Nucleus accumbens (tissue), 56 donors: ENCODE measurements around the gene NEMP2.
"Not testable (repeated sequence)": the region's sequence is repeated elsewhere in the genome, so short reads cannot be mapped to it uniquely, and the experiment has no call there.

Experiments used
- DNase-seq, 56 donors: peaks; one replicate each; lab custom pipeline; 2025; lab: John Stamatoyannopoulos, UW

NEMP2 gene

DNA sequence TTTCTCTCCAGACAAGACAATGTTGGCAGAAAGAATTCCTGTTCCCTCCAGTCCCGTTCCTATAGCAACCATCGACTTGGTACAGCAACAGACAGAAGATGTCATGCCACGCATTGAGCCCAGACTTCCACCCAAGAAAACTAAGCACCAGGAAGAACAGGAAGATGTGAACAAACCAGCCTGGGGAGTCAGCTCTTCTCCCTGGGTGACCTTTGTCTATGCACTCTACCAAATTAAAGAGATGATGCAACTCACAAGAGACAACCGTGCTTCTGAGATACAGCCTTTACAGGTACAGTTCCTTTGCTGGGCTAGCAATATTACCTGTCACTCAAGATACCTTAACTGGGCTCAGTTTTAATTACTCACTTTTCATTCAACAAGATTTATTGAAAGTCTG lies 37.1 kb downstream of the NEMP2 start:
- peak in 10 of 56 donors; percentile 13 to 49 (median 36) for DNase-seq

DNA sequence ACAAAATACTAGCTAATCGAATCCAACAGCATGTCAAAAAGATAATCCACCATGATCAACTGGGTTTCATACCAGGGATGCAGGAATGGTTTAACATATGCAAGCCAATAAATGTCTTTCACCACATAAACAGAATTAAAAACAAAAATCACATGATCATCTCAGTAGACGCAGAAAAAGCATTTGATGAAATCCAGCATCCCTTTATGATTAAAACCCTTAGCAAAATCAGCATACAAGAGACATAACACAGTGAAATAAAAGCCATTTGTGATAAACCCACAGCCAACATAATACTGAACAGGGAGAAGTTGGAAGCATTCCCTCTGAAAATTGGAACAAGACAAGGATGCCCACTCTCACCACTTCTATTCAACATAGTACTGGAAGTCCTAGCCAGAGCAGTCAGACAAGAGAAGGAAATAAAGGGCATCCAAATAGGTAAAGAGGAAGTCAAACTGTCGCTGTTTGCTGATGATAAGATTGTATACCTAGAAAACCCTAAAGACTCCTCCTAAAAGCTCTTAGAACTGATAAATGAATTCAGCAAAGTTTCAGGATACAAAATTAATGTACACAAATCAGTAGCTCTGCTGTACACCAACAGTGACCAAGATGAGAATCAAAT lies 39.8 kb downstream of the NEMP2 start:
- DNase-seq = not testable (repeated sequence)

DNA sequence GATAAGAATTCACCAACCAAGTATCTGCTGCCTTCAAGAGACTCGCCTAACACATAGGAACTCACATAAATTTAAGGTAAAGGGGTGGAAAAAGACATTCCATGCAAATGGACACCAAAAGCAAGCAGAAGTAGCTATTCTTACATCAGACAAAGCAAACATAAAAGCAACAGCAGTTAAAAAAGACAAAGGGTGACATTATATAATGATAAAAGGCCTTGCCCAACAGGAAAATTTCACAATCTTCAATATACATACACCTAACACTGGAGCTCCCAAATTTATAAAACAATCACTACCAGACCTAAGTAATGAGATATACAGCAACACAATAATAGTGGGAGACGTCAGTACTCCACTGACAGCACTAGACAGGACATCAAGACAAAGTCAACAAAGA lies 41.4 kb downstream of the NEMP2 start:
- no peak for DNase-seq

DNA sequence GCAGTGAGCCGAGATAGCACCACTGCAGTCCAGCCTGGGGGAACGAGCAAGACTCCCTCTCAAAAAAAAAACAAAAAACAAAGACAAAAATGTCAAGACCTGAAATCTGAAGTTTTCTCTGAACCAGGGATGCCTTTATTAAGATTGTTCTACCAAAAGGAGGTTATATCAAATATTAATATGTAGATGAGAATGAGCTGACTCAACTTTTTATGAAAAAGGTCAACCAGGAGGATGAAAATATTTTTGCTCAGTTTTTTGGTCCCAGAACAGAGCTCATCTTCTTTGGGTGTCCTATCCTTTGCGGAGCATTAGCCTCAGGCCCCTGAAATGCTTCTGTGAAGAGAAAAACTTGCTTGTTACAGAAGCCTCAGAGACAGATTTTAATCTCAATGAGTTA lies 44.0 kb downstream of the NEMP2 start:
- DNase-seq = no peak

DNA sequence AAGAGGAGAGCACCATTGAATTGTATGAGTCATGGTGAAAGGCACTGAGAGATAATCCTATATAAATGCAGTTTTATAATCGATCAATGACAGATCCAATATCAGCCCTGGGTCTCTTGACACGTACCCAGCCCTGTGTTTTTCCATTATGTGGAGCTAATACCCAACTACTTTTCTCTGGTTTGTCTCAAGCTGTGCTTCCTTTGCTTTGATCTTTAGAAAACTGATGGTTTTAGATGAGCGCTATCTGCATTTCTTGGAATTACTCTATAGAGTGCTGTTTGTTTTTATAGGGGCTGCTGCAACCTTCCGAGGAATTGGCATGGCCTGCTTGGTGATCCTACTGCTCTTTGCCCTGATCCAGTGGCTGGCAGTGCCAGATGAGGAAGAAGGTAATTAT lies 45.0 kb downstream of the NEMP2 start:
- no peak for DNase-seq

DNA sequence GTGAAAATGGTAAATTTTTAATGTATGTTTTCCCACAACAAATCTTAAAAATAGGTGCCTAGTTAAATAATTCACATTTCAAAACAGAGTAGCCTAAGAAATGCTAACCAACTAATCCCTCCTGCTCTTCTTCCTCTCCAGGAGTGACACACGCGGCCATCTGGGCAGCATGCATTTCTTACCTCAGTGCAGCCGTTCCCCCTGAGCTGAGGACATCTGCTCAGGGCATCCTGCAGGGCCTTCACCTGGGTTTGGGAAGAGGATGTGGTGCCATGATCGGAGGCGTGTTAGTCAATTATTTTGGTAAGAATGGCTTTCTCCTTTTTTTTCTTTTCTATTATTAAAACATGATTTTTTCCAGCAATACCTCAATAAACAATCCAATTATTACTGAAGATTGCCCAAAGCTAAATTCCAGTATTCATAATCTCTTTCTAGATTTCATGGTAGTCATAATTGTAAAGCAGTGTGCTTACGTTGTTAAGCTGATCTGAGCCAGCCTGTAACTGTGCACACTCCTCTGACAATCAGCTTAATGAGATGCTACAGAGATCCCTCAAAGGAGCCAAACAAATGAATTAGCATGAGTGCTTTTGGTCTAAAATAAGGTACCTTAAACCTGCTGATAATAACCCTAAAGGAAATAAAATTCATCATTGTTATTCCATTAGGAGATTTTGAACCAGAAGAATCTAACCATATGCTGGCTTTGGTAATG lies 45.8 kb downstream of the NEMP2 start:
- no peak for DNase-seq

- DNase-seq = peak in 1 of 56 donors; percentile 28
Measured at GRCh38 chr2:190486037-190486623, 48.4 kb downstream of the NEMP2 start.

DNA sequence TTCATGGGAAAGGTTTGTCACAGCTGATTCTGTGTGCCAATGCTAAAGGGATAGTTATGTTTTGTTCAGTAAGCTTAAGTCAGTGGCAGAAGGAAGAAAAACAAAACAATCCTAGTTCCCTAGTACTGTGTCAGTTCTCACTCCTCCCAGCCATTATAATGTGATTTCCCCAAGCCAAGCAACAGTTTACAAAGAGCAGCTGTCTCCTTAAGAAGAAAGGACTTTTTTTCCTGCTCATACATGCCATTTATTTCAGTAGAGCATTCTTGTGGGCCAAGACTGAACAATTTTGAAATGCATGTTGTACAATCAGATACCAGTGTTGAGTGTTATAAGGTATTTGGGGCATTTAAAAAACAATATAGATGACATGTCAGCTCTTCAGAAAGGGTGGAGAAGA lies 52.1 kb downstream of the NEMP2 start:
- no peak for DNase-seq

- peak in 5 of 56 donors; percentile 8 to 21 (median 14) for DNase-seq
Measured at GRCh38 chr2:190481339-190481738, 53.2 kb downstream of the NEMP2 start.

- no peak for DNase-seq
Measured at GRCh38 chr2:190478572-190479195, 55.8 kb downstream of the NEMP2 start.

GRCh38 chr2:190477661-190478454 lies 56.7 kb downstream of the NEMP2 start:
- DNase-seq = peak in 38 of 56 donors; percentile 9 to 68 (median 42)

DNA sequence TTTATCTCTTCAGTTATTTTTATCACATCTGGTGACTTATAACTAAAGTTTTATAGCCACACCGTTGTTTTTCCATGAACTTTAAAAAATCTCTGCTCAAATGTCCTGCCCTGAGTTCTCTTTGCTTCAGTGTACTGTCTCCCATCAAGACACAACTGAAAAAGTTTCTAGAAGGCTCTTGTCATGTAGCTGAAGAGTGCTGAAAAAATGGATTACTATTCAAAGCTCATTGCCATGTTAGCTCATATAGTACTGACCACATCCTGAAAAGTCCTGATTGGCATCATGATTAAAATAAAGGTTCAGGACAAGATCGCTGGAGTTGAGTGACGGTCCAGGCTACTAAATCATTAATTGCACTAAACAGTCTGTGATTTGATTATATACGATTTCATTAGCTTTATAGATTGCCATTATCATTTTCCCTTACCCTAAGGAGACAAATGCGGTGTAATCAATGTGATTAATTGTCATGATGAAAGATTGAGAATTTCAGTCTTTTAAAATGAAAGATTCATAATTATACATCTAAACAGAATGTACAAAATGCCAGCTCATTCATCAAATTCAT lies 64.2 kb downstream of the NEMP2 start:
- DNase-seq = no peak

DNA sequence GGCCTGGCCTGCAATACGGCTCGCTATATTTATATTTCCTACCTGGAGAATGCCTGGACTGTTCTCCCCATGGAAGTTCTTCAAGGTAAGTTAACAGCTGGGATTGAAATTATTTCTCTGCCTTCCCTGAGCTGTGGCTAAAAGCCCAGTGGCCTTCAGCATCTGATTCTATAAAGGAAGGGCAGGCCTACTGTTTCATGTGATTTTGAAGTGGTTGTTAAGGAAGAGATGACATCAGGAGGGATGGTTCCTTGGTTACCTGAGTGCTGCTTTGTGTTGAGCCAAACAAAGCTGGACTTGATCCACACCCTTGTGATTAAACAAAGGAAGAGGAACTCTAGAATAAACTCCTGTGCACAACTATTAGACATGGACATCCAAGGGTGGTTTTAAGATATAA lies 64.8 kb downstream of the NEMP2 start:
- DNase-seq = no peak

GRCh38 chr2:190468814-190469569 lies 65.5 kb downstream of the NEMP2 start:
- DNase-seq = peak in 20 of 56 donors; percentile 7 to 65 (median 24)

DNA sequence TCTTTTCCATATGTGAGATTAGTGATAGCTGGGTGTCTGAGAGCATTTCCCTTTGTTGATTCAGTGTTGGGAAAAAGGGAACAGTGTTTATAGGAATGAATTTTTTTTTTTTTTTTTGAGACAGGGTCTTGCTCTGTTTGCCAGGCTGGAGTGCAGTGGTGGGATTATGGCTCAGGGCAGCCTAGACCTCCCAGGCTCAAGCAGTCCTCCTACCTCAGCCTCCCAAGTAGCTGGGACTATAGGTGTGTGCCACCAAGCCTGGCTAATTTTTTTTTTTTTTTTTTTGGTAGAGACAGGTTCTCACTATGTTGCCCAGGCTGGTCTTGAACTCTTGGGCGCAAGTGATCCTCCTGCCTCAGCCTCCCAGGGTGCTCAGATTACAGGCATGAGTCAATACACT lies 66.2 kb downstream of the NEMP2 start:
- DNase-seq = not testable (repeated sequence)

GRCh38 chr2:190467575-190468083 lies 66.9 kb downstream of the NEMP2 start:
- DNase-seq = peak in 2 of 56 donors; percentile 19 to 37

DNA sequence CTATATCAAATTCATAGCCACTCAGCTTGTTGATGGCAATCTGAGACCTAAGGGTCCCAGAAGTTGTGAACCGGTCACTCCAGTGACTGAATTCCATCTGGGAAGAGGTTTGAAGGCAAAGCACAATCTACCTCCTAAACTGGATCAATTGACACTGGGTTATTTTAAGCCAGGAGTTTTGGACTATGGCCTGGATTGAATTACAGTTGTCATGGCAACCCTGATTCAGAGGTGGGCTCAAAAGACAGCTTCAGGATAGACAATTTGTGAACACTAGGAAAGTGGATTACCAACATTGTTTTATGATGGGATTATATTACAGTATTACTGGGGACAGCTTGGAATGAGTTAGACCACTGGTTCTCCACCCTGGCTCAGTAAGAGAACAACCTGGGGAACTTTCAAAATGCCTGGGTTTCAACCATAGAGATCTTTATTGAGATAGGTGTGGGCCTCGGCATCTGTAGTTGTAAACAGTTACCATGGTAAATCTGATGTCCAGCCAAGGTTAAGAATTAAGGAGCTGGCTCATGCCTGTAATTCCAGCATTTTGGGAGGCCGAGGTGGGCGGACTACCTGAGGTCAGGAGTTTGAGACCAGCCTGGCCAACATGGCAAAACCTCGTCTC lies 67.6 kb downstream of the NEMP2 start:
- no peak for DNase-seq

DNA sequence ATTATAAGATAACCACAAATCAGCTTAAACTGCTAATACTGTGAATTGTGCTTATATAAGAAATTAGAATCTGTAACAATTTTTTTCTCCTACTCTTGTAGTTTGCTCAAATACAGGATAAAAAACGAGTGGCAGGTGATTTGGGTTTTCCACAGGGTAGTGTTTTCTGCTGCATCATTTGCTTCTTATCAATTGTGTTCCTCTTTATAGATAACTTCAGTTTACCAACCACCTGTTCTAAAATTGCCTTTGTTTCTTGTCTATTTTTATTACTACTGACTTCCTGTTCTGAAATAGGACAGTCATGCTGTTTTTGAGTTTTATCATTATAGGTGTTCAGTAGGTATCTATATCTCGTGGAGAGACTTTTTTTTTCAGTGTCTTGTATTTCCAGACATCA lies 69.5 kb downstream of the NEMP2 start:
- DNase-seq = no peak

DNA sequence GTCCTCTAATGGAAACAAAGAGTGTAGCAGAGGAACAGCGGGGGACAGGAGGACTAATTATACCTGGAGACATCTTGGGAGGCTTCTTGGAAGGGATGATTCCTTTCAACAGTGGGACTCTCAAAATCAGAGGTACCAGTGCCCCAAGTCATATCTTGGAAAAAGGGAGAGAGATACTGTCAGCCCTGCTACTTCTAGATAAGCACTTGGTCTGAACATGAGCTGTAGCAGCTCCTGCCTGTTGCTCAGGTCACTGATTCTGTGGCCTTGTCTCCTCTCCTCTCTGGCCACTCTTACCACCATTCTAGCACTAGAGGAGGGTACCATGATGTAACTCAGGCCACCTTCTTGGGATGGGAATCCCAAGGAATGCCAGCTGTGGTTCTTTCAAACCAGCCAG lies 71.9 kb downstream of the NEMP2 start:
- no peak for DNase-seq
